Prostate gland (tissue), 2 donors: ENCODE results near the gene OR2C1. TPM values are rescaled to one million over a fixed set of nuclear protein-coding genes. Genes with fewer than 3 reads are reported as not detected.
A peak's percentile ranks its signal among the peaks of the same experiment; 100 is the strongest.

Source experiments
- DNase-seq: peaks from one replicate; pipeline ENCODE4 v3.0.0-alpha.2; 2019; ENCODE audit warnings: low spot score
- H3K27ac ChIP-seq, 2 donors: fragments of 200-600 bp; sonication (generic); 2 replicates each; pipeline ENCODE4 v1.5.1; 2017 to 2019
- H3K27me3 ChIP-seq: fragments of 200-600 bp; sonication (generic); replicated peaks from 2 replicates; pipeline ENCODE4 v1.5.1; 2019; ENCODE audit not compliant: insufficient read depth
- H3K36me3 ChIP-seq, 2 donors: fragments of 200-600 bp; sonication (generic); 1 replicate in 1 of 2; 2 replicates in 1 of 2; pipeline versions ENCODE4 v1.5.1 to v1.8.1; 2017 to 2019
- H3K4me1 ChIP-seq: fragments of 200-600 bp; sonication (generic); replicated peaks from 2 replicates; pipeline ENCODE4 v1.5.1; 2019
- H3K4me3 ChIP-seq, 2 donors: fragments of 200-600 bp; sonication (generic); 2 replicates each; pipeline ENCODE4 v1.5.1; 2017 to 2019
- H3K9me3 ChIP-seq: fragments of 200-600 bp; sonication (generic); 2 replicates; pipeline ENCODE4 v1.5.1; 2017
- CTCF ChIP-seq, 4 experiments: fragments of 200-600 bp in 2 of 4; fragments of 450-650 bp in 2 of 4; sonication (generic) in 2 of 4; IDR thresholded peaks; 1 replicate in 3 of 4; 2 replicates in 1 of 4; pipeline ENCODE4 v1.5.1; 2016 to 2019; ENCODE audit warnings: antibody characterized with exemption in 4 of 4, mild to moderate bottlenecking in 2 of 4, moderate library complexity in 2 of 4
- POLR2A ChIP-seq: fragments of 450-650 bp; IDR thresholded peaks from one replicate; pipeline ENCODE4 v1.6.1; 2016; ENCODE audit warnings: antibody characterized with exemption, mild to moderate bottlenecking
- POLR2AphosphoS5 ChIP-seq: sonication (generic); formaldehyde crosslinking; IDR thresholded peaks from one replicate; pipeline ENCODE4 v1.6.1; 2017; ENCODE audit warnings: antibody characterized with exemption
- WGBS: methylation state at CpG from one replicate; pipeline ENCODE4 v1.1.5; 2018; 5-methylcytosine and 5-hydroxymethylcytosine counted together
- intact Hi-C: fragments of 100-400 bp; cut with DNase I; formaldehyde crosslinking; loops from one replicate; pipeline ENCODE4 v1.14.2; 2022
- total RNA-seq, 2 donors: library from RNA; depleted of rRNA; stranded (reverse); fragments of >200 nt; gene quantifications; one replicate each; pipeline ENCODE4 v1.1.0, GENCODE V29; 2016

OR2C1 gene
- 1 to 10 TPM in 1 of 2 donors, not detected in 1; 1.1 TPM for total RNA-seq

- no peaks in the 10 kb centered on the region for H3K27me3 ChIP-seq
- no peak for DNase-seq
- H3K9me3 ChIP-seq, result no peaks in the 10 kb centered on the region
- H3K27ac ChIP-seq, result no peak within 1 kb of the TSS
- WGBS, result 61% methylated on average over 3 of the region's 3 CpGs
- no peak within 1 kb of the TSS for H3K4me3 ChIP-seq
- intact Hi-C loops, result no loop called here
- H3K36me3 ChIP-seq, result no peaks in the 10 kb centered on the region
- TF ChIP-seq POLR2A (no peak), POLR2AphosphoS5 (no peak), CTCF (IDR thresholded peaks at IDR 0.05) (no peak)
- H3K4me1 ChIP-seq, result no peaks in the 10 kb centered on the region
Observed at GRCh38 chr16:3355589-3355988, at the start of gene OR2C1. TSS of gene OR2C1 (plus strand) at chr16:3355889. CDS start at chr16:3355941, 52 bp downstream.

- Histone ChIP-seq H3K9me3 (peaks cover 3% of the 10 kb centered on the region), H3K36me3 (peaks cover 4 to 8% of the 10 kb centered on the region in 2 donors), H3K4me1 (no peaks in the 10 kb centered on the region), H3K4me3 (peak overlapping the region; percentile 73 to 78), H3K27me3 (no peaks in the 10 kb centered on the region), H3K27ac (peak overlapping the region; percentile 91 to 93)
- TF ChIP-seq CTCF (IDR thresholded peaks at IDR 0.05), result no peak
- no peak for TF ChIP-seq POLR2AphosphoS5
- no peak for TF ChIP-seq POLR2A
- no peak for DNase-seq
- 54% methylated on average over 11 of the region's 11 CpGs for WGBS
- intact Hi-C loops, result loop anchor here (10.0 kb wide), 1 partner anchor 99 kb away; the partner anchor contains the start of genes ZNF174 and ZSCAN32
Observed at GRCh38 chr16:3306078-3306477, 49.6 kb upstream of the OR2C1 start.

- 98% methylated on average over 4 of the region's 4 CpGs for WGBS
- Histone ChIP-seq H3K4me1 (no peaks in the 10 kb centered on the region), H3K9me3 (peaks cover 3% of the 10 kb centered on the region), H3K27me3 (no peaks in the 10 kb centered on the region), H3K27ac (no peak overlapping the region), H3K4me3 (no peak overlapping the region), H3K36me3 (peaks cover 7 to 8% of the 10 kb centered on the region in 2 donors)
- intact Hi-C loops, result no loop called here
- TF ChIP-seq POLR2AphosphoS5 (no peak), CTCF (IDR thresholded peaks at IDR 0.05) (no peak), POLR2A (no peak)
- no peak for DNase-seq
Observed at GRCh38 chr16:3311496-3311895, 44.2 kb upstream of the OR2C1 start.

GRCh38 chr16:3317315-3317999 is 38.2 kb upstream of the OR2C1 start:
- H3K36me3 ChIP-seq, result peaks cover 9 to 15% of the 10 kb centered on the region in 2 donors

More at GRCh38 chr16:3317315-3317999, 38.2 kb upstream of the OR2C1 start:
- Histone ChIP-seq H3K27me3 (no peaks in the 10 kb centered on the region), H3K27ac (no peak overlapping the region), H3K9me3 (no peaks in the 10 kb centered on the region), H3K4me3 (no peak overlapping the region), H3K4me1 (no peaks in the 10 kb centered on the region)
- WGBS, result 98% methylated on average over 3 of the region's 3 CpGs
- DNase-seq, result no peak
- TF ChIP-seq POLR2AphosphoS5 (no peak), POLR2A (no peak), CTCF (IDR thresholded peaks at IDR 0.05) (no peak)
- intact Hi-C loops, result no loop called here
